Head of caudate nucleus (tissue), 42 donors: ENCODE measurements around the gene XYLT1.
"Not testable (repeated sequence)": the region's sequence is repeated elsewhere in the genome, so short reads cannot be mapped to it uniquely, and the experiment has no call there.

Experiments used
- DNase-seq, 42 donors: peaks; one replicate each; pipeline versions ENCODE4 v3.0.0 to v3.0.0-alpha.2; 2020 to 2021; ENCODE audit warnings: mixed read lengths in 7 of 42
- intact Hi-C: fragments of 100-400 bp; cut with DNase I; formaldehyde crosslinking; loops from one replicate; pipeline ENCODE4 v1.15.0; 2022

Gene XYLT1

GRCh38 chr16:17493012-17493411, 22.3 kb upstream of the XYLT1 start:
- no peak for DNase-seq
- intact Hi-C loops: no loop called here

GRCh38 chr16:17491140-17491662, 20.4 kb upstream of the XYLT1 start:
- intact Hi-C loops: no loop called here
- DNase-seq: no peak

GRCh38 chr16:17488506-17488905, 17.7 kb upstream of the XYLT1 start:
- no peak for DNase-seq
- intact Hi-C loops: no loop called here

GRCh38 chr16:17483351-17483750, 12.6 kb upstream of the XYLT1 start:
- no peak for DNase-seq
- intact Hi-C loops: no loop called here

- DNase-seq, intact Hi-C loops: not testable (repeated sequence)
These were observed 11.6 kb upstream of the XYLT1 start for GRCh38 chr16:17482341-17482740.

- DNase-seq: no peak
- intact Hi-C loops: no loop called here
These were observed 11.0 kb upstream of the XYLT1 start for GRCh38 chr16:17481736-17482135.

- DNase-seq, intact Hi-C loops: not testable (repeated sequence)
These were observed 6.4 kb upstream of the XYLT1 start for GRCh38 chr16:17477260-17477545.

GRCh38 chr16:17476414-17477259, 5.9 kb upstream of the XYLT1 start:
- DNase-seq: peak in 38 of 42 donors; percentile 12 to 81 (median 56)
- intact Hi-C loops: no loop called here

- DNase-seq: peak in 1 of 42 donors; percentile 35
- intact Hi-C loops: no loop called here
These were observed 4.3 kb upstream of the XYLT1 start for GRCh38 chr16:17475104-17475503.

GRCh38 chr16:17474572-17474971, 3.8 kb upstream of the XYLT1 start:
- peak in 3 of 42 donors; percentile 5 to 48 (median 37) for DNase-seq
- intact Hi-C loops: no loop called here

GRCh38 chr16:17474037-17474436, 3.3 kb upstream of the XYLT1 start:
- intact Hi-C loops: no loop called here
- peak in 1 of 42 donors; percentile 35 for DNase-seq

- DNase-seq: peak in 1 of 42 donors; percentile 28
- intact Hi-C loops: no loop called here
These were observed 1.1 kb upstream of the XYLT1 start for GRCh38 chr16:17471719-17472461.

- intact Hi-C loops: no loop called here
- peak in 12 of 42 donors; percentile 15 to 46 (median 28) for DNase-seq
These were observed 415 bp downstream of the XYLT1 start for GRCh38 chr16:17470182-17470907.

- intact Hi-C loops: loop anchor here (5.0 kb wide), 3 partner anchors 52 to 277 kb away; no protein-coding TSS in a partner anchor
- peak in 26 of 42 donors; percentile 26 to 65 (median 46) for DNase-seq
These were observed 999 bp downstream of the XYLT1 start for GRCh38 chr16:17469741-17470181.

- intact Hi-C loops: loop anchor here (5.0 kb wide), 3 partner anchors 52 to 277 kb away; no protein-coding TSS in a partner anchor
- peak in 4 of 42 donors; percentile 11 to 37 (median 24) for DNase-seq
These were observed 1.6 kb downstream of the XYLT1 start for GRCh38 chr16:17469011-17469740.

- no peak for DNase-seq
- intact Hi-C loops: loop anchor here (5.0 kb wide), 3 partner anchors 51 to 276 kb away; no protein-coding TSS in a partner anchor
These were observed 2.1 kb downstream of the XYLT1 start for GRCh38 chr16:17468611-17469010.

GRCh38 chr16:17467923-17468540, 2.7 kb downstream of the XYLT1 start:
- peak; percentile 62 to 93 (median 83) for DNase-seq
- intact Hi-C loops: loop anchor here (5.0 kb wide), 3 partner anchors 51 to 276 kb away; no protein-coding TSS in a partner anchor

GRCh38 chr16:17466876-17467275, 3.9 kb downstream of the XYLT1 start:
- peak in 1 of 42 donors; percentile 9 for DNase-seq
- intact Hi-C loops: loop anchor here (5.0 kb wide), 3 partner anchors 50 to 275 kb away; no protein-coding TSS in a partner anchor
